Heart right ventricle (tissue), 16 donors: ENCODE measurements around the gene PURB. TPM values are rescaled to one million over a fixed set of nuclear protein-coding genes. Genes with fewer than 3 reads are reported as not detected.

Experiments
- ATAC-seq, 8 donors: fragments of 200-7000 bp; cut with Tn5 transposase; one replicate each; pipeline ENCODE4 v1.9.1; 2020; ENCODE audit warnings: mild to moderate bottlenecking in 8 of 8, moderate library complexity in 8 of 8, moderate number of reproducible peaks in 1 of 8
- DNase-seq, 2 donors: peaks; one replicate each; pipeline ENCODE4 v3.0.0-alpha.2; 2020
- H3K27ac ChIP-seq, 10 donors: fragments of 200-600 bp; sonication (generic) in 2 of 10; one replicate each; pipeline versions ENCODE4 v1.5.0 to v1.8.0; 2020 to 2022; ENCODE audit warnings: mild to moderate bottlenecking in 3 of 10
- H3K27me3 ChIP-seq, 7 donors: fragments of 200-600 bp; one replicate each; pipeline ENCODE4 v1.8.0; 2021 to 2022; ENCODE audit warnings: mild to moderate bottlenecking in 2 of 7
- H3K36me3 ChIP-seq, 9 donors: fragments of 200-600 bp; sonication (generic) in 1 of 9; one replicate each; pipeline versions ENCODE4 v1.5.0 to v1.8.0; 2020 to 2022; ENCODE audit warnings: mild to moderate bottlenecking in 2 of 9
- H3K4me1 ChIP-seq, 9 donors: fragments of 200-600 bp; sonication (generic) in 1 of 9; one replicate each; pipeline versions ENCODE4 v1.5.0 to v1.8.0; 2020 to 2022; ENCODE audit warnings: mild to moderate bottlenecking in 4 of 9
- H3K4me3 ChIP-seq, 10 donors: fragments of 200-600 bp; sonication (generic) in 2 of 10; one replicate each; pipeline versions ENCODE4 v1.5.0 to v1.8.0; 2020 to 2022; ENCODE audit warnings: mild to moderate bottlenecking in 7 of 10, moderate library complexity in 2 of 10
- H3K9me3 ChIP-seq, 11 donors: fragments of 200-600 bp in 10 of 11; sonication (generic) in 2 of 11; one replicate each; pipeline versions ENCODE4 v1.5.0 to v1.8.0; 2013 to 2022; ENCODE audit warnings: mild to moderate bottlenecking in 2 of 11, control low read depth in 1 of 11, moderate library complexity in 1 of 11
- whole genome bisulfite sequencing, 2 donors: extraction: QIAGEN DNeasy Blood & Tissue Kit; methylation state at CpG; one replicate each; pipeline ENCODE4 v1.1.7; 2013; ENCODE audit warnings: inconsistent platforms in 1 of 2; 5-methylcytosine and 5-hydroxymethylcytosine counted together
- intact Hi-C, 10 donors: fragments of 100-400 bp; cut with DNase I; formaldehyde crosslinking; loops; one replicate each; pipeline versions ENCODE4 v1.11.1 to v1.14.2; 2022
- polyA plus RNA-seq, 2 donors: library from polyadenylated mRNA; stranded (reverse); fragments of 200-250 nt; gene quantifications; one replicate each; pipeline ENCODE4 v1.2.3, GENCODE V29; 2013
- total RNA-seq, 10 donors: library from RNA; stranded (reverse); fragmentation: NEBNext Ultra II Directional in 3 of 10; extraction: Animal tissue kit (Norgen Biotek cat#: 25700) in 3 of 10; gene quantifications; one replicate each; pipeline versions ENCODE4 v1.2.1 to v1.2.4, GENCODE V29; 2021 to 2023
- TF ChIP-seq, protein P1 (sequence below), 9 donors: fragments of 200-600 bp; sonication (generic) in 2 of 9; IDR thresholded peaks; one replicate each; pipeline versions ENCODE4 v1.5.0 to v1.8.0; 2021 to 2022; ENCODE audit warnings: antibody characterized with exemption in 9 of 9, mild to moderate bottlenecking in 5 of 9, moderate library complexity in 1 of 9
- donor health status: Arrhythmogenic right ventricular cardiomyopathy.
- donor health status: ischemic (EF 13 %, LVEDD 7.1; RV severe dilation, severe dysfunction).
- donor health status: healthy with polysubstance abuse.
- donor health status: DM: no; HTN: yes; CAD: no.
- donor health status: DM: no; HTN: no; CAD: no.
- donor health status: ischemic (EF 25% LVEDD 6.9; RV normal size, moderate dysfunction).
- donor health status: ischemic (EF 25% LVEDD 5.7; RV mildly dilated, moderate dysfunction).
- donor health status: healthy.
- donor health status: DM: yes; HTN: yes; CAD: no.
- donor health status: Ischemic cardiomyopathy.
- donor health status: ischemic (EF 35%, LVEDD 5.7; RV mildly dilated, moderate dysfunction).
- donor health status: nonischemic (EF 11% LVEDD 7.7; RV severe dilation, severe dysfunction).
- donor health status: DM: yes; HTN: yes; CAD: no.
- donor health status: PGD.
- donor health status: ischemic (EF 29% LVEDD 5.4; RV normal size, mild dysfunction).
- donor health status: nonischemic (EF 23%, LVEDD 6.1; RV moderate dilation, normal function).

PURB gene
- total and polyA plus RNA-seq, 12 donors, result 6.6 to 18.7 (median 16.4) TPM

GRCh38 chr7:44917465-44917864 lies 32.1 kb upstream of the PURB start:
- WGBS, 2 donors, result 84 to 98% methylated on average over 2 of the region's 2 CpGs
- intact Hi-C loops, result loop anchor here in 1 of 10 donors (10.0 kb wide), 1 partner anchor 323 kb away; no protein-coding TSS in a partner anchor
- TF ChIP-seq, protein P1, sequence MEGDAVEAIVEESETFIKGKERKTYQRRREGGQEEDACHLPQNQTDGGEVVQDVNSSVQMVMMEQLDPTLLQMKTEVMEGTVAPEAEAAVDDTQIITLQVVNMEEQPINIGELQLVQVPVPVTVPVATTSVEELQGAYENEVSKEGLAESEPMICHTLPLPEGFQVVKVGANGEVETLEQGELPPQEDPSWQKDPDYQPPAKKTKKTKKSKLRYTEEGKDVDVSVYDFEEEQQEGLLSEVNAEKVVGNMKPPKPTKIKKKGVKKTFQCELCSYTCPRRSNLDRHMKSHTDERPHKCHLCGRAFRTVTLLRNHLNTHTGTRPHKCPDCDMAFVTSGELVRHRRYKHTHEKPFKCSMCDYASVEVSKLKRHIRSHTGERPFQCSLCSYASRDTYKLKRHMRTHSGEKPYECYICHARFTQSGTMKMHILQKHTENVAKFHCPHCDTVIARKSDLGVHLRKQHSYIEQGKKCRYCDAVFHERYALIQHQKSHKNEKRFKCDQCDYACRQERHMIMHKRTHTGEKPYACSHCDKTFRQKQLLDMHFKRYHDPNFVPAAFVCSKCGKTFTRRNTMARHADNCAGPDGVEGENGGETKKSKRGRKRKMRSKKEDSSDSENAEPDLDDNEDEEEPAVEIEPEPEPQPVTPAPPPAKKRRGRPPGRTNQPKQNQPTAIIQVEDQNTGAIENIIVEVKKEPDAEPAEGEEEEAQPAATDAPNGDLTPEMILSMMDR (IDR thresholded peaks at IDR 0.05), result no peak

DNA sequence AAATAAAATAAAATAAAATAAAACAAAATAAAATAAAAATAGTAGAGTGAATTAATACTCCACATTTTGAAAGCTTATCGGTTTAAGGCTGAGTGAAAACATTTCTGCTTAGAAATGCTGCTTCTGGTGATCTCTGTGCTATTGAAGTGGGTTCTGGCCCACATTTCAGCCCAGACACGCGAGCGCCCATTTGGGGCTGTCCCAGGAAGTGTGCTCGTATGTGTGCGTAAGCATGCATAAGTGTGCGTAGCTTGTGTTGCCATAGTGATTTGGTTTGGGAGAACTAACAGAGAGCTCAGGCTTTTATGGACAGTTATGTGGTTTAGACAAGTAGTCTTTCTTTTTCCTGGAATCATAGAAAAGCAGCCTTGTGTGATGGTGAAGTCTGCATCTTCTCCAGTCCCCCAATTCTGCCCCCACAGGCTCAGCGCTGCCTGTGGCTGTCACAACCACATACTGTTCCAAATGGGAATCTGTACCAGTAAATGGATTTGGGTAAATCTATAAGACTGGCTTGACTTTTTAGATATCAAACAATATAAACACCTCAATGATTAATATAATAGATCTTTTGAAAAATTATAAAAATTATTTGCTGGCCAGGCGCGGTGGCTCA lies 29.8 kb upstream of the PURB start:
- WGBS, 2 donors, result 75 to 81% methylated on average over 10 of the region's 10 CpGs
- Histone ChIP-seq H3K9me3 (no peaks in the 10 kb centered on the region), H3K36me3 (no peaks in the 10 kb centered on the region), H3K27me3 (no peaks in the 10 kb centered on the region), H3K4me1 (no peaks in the 10 kb centered on the region), H3K27ac (no peak overlapping the region), H3K4me3 (no peak overlapping the region)
- TF ChIP-seq, protein P1 (IDR thresholded peaks at IDR 0.05), result no peak
- DNase-seq, result no peak
- intact Hi-C loops, result loop anchor here in 1 of 10 donors (10.0 kb wide), 1 partner anchor 320 kb away; no protein-coding TSS in a partner anchor
- no peak for ATAC-seq

More at GRCh38 chr7:44917465-44917864, 32.1 kb upstream of the PURB start:
- H3K4me3 ChIP-seq, result no peak overlapping the region
- no peaks in the 10 kb centered on the region for H3K9me3 ChIP-seq
- peaks cover 0 to 4% (median 0%) of the 10 kb centered on the region in 9 donors for H3K4me1 ChIP-seq
- ATAC-seq (no peak), DNase-seq (no peak)
- H3K27me3 ChIP-seq, result no peaks in the 10 kb centered on the region
- H3K36me3 ChIP-seq, result no peaks in the 10 kb centered on the region
- H3K27ac ChIP-seq, result no peak overlapping the region

GRCh38 chr7:44912775-44913347 lies 27.5 kb upstream of the PURB start:
- Histone ChIP-seq H3K27ac (no peak overlapping the region), H3K4me3 (no peak overlapping the region), H3K9me3 (no peaks in the 10 kb centered on the region), H3K4me1 (no peaks in the 10 kb centered on the region), H3K27me3 (no peaks in the 10 kb centered on the region), H3K36me3 (no peaks in the 10 kb centered on the region)
- ATAC-seq, result no peak
- WGBS, 2 donors, result 55 to 62% methylated on average over 7 of the region's 7 CpGs
- DNase-seq, result no peak
- intact Hi-C loops, result loop anchor here in 1 of 10 donors (10.0 kb wide), 1 partner anchor 318 kb away; no protein-coding TSS in a partner anchor
- TF ChIP-seq, protein P1 (IDR thresholded peaks at IDR 0.05), result no peak

- Histone ChIP-seq H3K36me3 (no peaks in the 10 kb centered on the region), H3K27me3 (no peaks in the 10 kb centered on the region), H3K4me3 (no peak overlapping the region), H3K9me3 (no peaks in the 10 kb centered on the region), H3K27ac (no peak overlapping the region), H3K4me1 (no peaks in the 10 kb centered on the region)
- WGBS, 2 donors, result 59 to 62% methylated on average over 8 of the region's 8 CpGs
- peak in 3 of 8 donors; percentile 44 to 50 (median 45) for ATAC-seq
- peak in 1 of 2 donors; percentile 40 for DNase-seq
- intact Hi-C loops, result loop anchor here in 1 of 10 donors (10.0 kb wide), 1 partner anchor 317 kb away; no protein-coding TSS in a partner anchor
- TF ChIP-seq, protein P1 (IDR thresholded peaks at IDR 0.05), result no peak
Measured at GRCh38 chr7:44911911-44912310, 26.6 kb upstream of the PURB start.
